RWPE2 (cell line): ENCODE data around the gene GNAS-AS1.

Experiments used
- ATAC-seq: fragments of 200-7000 bp; cut with Tn5 transposase; 3 replicates; pipeline ENCODE4 v1.9.1; 2021; ENCODE audit warnings: low read depth
- DNase-seq: peaks from one replicate; pipeline ENCODE4 v3.0.0-alpha.2; 2020; ENCODE audit warnings: low spot score
- H3K27ac ChIP-seq: fragments of 450-650 bp; 2 replicates; pipeline ENCODE4 v1.5.1; 2017; ENCODE audit warnings: mild to moderate bottlenecking; ENCODE audit not compliant: poor library complexity, severe bottlenecking
- H3K27me3 ChIP-seq: fragments of 250-450 bp; sonication (Bioruptor Pico); 2 replicates; pipeline ENCODE4 v1.5.1; 2021; ENCODE audit warnings: mild to moderate bottlenecking, moderate library complexity; ENCODE audit not compliant: insufficient read depth, poor library complexity, severe bottlenecking
- H3K36me3 ChIP-seq: fragments of 250-450 bp; sonication (Bioruptor Pico); 2 replicates; pipeline ENCODE4 v1.5.1; 2020; ENCODE audit warnings: low read depth, mild to moderate bottlenecking, moderate library complexity
- H3K4me1 ChIP-seq: fragments of 250-450 bp; sonication (Bioruptor Pico); 2 replicates; pipeline ENCODE4 v1.5.1; 2021; ENCODE audit warnings: mild to moderate bottlenecking, moderate library complexity; ENCODE audit not compliant: insufficient read depth, poor library complexity, severe bottlenecking
- H3K4me3 ChIP-seq: fragments of 250-450 bp; sonication (Bioruptor Pico); 2 replicates; pipeline ENCODE4 v1.5.1; 2021; ENCODE audit warnings: mild to moderate bottlenecking, moderate library complexity; ENCODE audit not compliant: severe bottlenecking
- H3K9me3 ChIP-seq: fragments of 250-450 bp; sonication (Bioruptor Pico); 2 replicates; pipeline ENCODE4 v1.5.1; 2021; ENCODE audit warnings: mild to moderate bottlenecking, moderate library complexity; ENCODE audit not compliant: severe bottlenecking
- CTCF ChIP-seq: fragments of 450-650 bp; IDR thresholded peaks from one replicate; pipeline ENCODE4 v1.5.1; 2017; ENCODE audit warnings: mild to moderate bottlenecking, moderate library complexity; ENCODE audit not compliant: poor library complexity, severe bottlenecking

GNAS-AS1 gene

DNA sequence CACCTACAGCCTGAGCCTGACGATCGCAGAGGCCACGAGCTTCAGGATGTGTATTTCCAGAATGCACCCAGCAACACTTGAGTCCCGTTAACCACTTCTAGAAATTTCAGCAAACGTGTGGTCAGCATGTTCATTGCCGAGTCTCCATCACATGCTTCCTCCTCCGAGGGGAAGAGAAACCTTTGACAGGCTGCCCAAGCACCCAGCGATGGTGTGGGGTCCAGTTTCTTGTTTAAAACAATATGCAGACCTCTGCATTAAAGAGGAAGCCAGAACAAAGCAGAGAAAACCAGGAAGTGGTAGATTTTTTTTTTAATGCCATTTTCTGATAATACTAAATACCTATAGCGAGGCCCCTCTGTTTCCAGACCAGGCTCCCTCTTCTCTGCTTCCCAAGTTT lies 71.9 kb downstream of the GNAS-AS1 start:
- no peak overlapping the region for H3K27ac ChIP-seq
- DNase-seq (no peak), ATAC-seq (no peak)
- H3K27me3 ChIP-seq, result peaks cover 77% of the 10 kb centered on the region
- TF ChIP-seq CTCF, result no peak
- H3K4me1 ChIP-seq, result no peaks in the 10 kb centered on the region
- no peak overlapping the region for H3K4me3 ChIP-seq
- no peaks in the 10 kb centered on the region for H3K36me3 ChIP-seq
- H3K9me3 ChIP-seq, result no peaks in the 10 kb centered on the region

GRCh38 chr20:58777657-58778056 lies 73.0 kb downstream of the GNAS-AS1 start:
- no peak for TF ChIP-seq CTCF
- peaks cover 75% of the 10 kb centered on the region for H3K27me3 ChIP-seq

GRCh38 chr20:58776109-58776508 lies 74.6 kb downstream of the GNAS-AS1 start:
- ATAC-seq, result no peak
- H3K36me3 ChIP-seq, result no peaks in the 10 kb centered on the region
- no peaks in the 10 kb centered on the region for H3K4me1 ChIP-seq
- no peak for TF ChIP-seq CTCF
- peak; percentile 72 for DNase-seq
- H3K9me3 ChIP-seq, result no peaks in the 10 kb centered on the region
- no peak overlapping the region for H3K4me3 ChIP-seq
- peaks cover 75% of the 10 kb centered on the region for H3K27me3 ChIP-seq
- H3K27ac ChIP-seq, result no peak overlapping the region

More at GRCh38 chr20:58777657-58778056, 73.0 kb downstream of the GNAS-AS1 start:
- H3K4me3 ChIP-seq, result no peak overlapping the region
- H3K36me3 ChIP-seq, result no peaks in the 10 kb centered on the region
- ATAC-seq (no peak), DNase-seq (no peak)
- no peaks in the 10 kb centered on the region for H3K9me3 ChIP-seq
- H3K4me1 ChIP-seq, result no peaks in the 10 kb centered on the region
- no peak overlapping the region for H3K27ac ChIP-seq

- no peak overlapping the region for H3K27ac ChIP-seq
- H3K36me3 ChIP-seq, result no peaks in the 10 kb centered on the region
- no peak for TF ChIP-seq CTCF
- no peak for ATAC-seq
- no peaks in the 10 kb centered on the region for H3K9me3 ChIP-seq
- no peak for DNase-seq
- H3K4me3 ChIP-seq, result no peak overlapping the region
- peaks cover 75% of the 10 kb centered on the region for H3K27me3 ChIP-seq
- no peaks in the 10 kb centered on the region for H3K4me1 ChIP-seq
These were observed 75.3 kb downstream of the GNAS-AS1 start for GRCh38 chr20:58775371-58775770.

GRCh38 chr20:58774667-58775263 lies 75.9 kb downstream of the GNAS-AS1 start:
- H3K27me3 ChIP-seq, result peaks cover 73% of the 10 kb centered on the region

More at GRCh38 chr20:58774667-58775263, 75.9 kb downstream of the GNAS-AS1 start:
- ATAC-seq (no peak), DNase-seq (no peak)
- Histone ChIP-seq H3K36me3 (no peaks in the 10 kb centered on the region), H3K4me1 (no peaks in the 10 kb centered on the region), H3K27ac (no peak overlapping the region), H3K4me3 (no peak overlapping the region), H3K9me3 (no peaks in the 10 kb centered on the region)
- no peak for TF ChIP-seq CTCF
